GM23338 (cell line): ENCODE results near the gene KLHL41. TPM values are rescaled to one million over a fixed set of nuclear protein-coding genes. Genes with fewer than 3 reads are reported as not detected.

Experiments
- ATAC-seq: fragments of 200-7000 bp; cut with Tn5 transposase; 3 replicates; pipeline ENCODE4 v1.9.1; 2020
- DNase-seq: peaks from one replicate; pipeline ENCODE4 v3.0.0-alpha.2; 2015; ENCODE audit warnings: low spot score
- H2AFZ ChIP-seq: fragments of 200-600 bp; sonication (generic); 2 replicates; pipeline ENCODE4 v1.8.0; 2016; ENCODE audit warnings: antibody characterized with exemption, mild to moderate bottlenecking, moderate library complexity
- H3F3A ChIP-seq: fragments of 200-600 bp; sonication (generic); replicated peaks from 2 replicates; pipeline ENCODE4 v1.8.0; 2017; ENCODE audit warnings: antibody characterized with exemption, mixed run types, low read depth
- H3K27ac ChIP-seq: fragments of 200-600 bp; sonication (generic); 2 replicates; pipeline ENCODE4 v1.6.1; 2016; ENCODE audit warnings: low read depth
- H3K27me3 ChIP-seq: fragments of 200-600 bp; sonication (generic); 2 replicates; pipeline ENCODE4 v1.8.0; 2016; ENCODE audit warnings: mild to moderate bottlenecking, mixed run types, moderate library complexity; ENCODE audit not compliant: insufficient read depth
- H3K36me3 ChIP-seq: fragments of 200-600 bp; sonication (generic); 2 replicates; pipeline ENCODE4 v1.8.0; 2016; ENCODE audit warnings: mild to moderate bottlenecking; ENCODE audit not compliant: insufficient read depth
- H3K4me1 ChIP-seq: fragments of 200-600 bp; sonication (generic); 2 replicates; pipeline ENCODE4 v1.8.0; 2016; ENCODE audit warnings: mild to moderate bottlenecking, moderate library complexity; ENCODE audit not compliant: insufficient read depth
- H3K4me2 ChIP-seq: fragments of 200-600 bp; sonication (generic); 2 replicates; pipeline ENCODE4 v1.7.1; 2017; ENCODE audit warnings: mixed run types
- H3K4me3 ChIP-seq: fragments of 200-600 bp; sonication (generic); 2 replicates; pipeline ENCODE4 v1.6.1; 2016; ENCODE audit warnings: mixed run types
- H3K79me2 ChIP-seq: fragments of 200-600 bp; sonication (generic); replicated peaks from 2 replicates; pipeline ENCODE4 v1.8.0; 2017; ENCODE audit warnings: mild to moderate bottlenecking; ENCODE audit not compliant: insufficient read depth
- H3K9me2 ChIP-seq: fragments of 200-600 bp; sonication (generic); 2 replicates; pipeline ENCODE4 v1.8.0; 2017; ENCODE audit not compliant: insufficient read depth
- H4K20me1 ChIP-seq: fragments of 200-600 bp; sonication (generic); replicated peaks from 2 replicates; pipeline ENCODE4 v1.8.0; 2017; ENCODE audit warnings: mild to moderate bottlenecking; ENCODE audit not compliant: insufficient read depth
- H3K27ac Mint-ChIP-seq: 2 replicates; pipeline ENCODE4 v1.8.0; 2020; ENCODE audit warnings: inconsistent platforms, mild to moderate bottlenecking, moderate library complexity, mixed read lengths
- H3K27me3 Mint-ChIP-seq: 3 replicates; pipeline ENCODE4 v1.8.0; 2022; ENCODE audit warnings: low read depth, mild to moderate bottlenecking, moderate library complexity, mixed read lengths, inconsistent platforms; ENCODE audit not compliant: insufficient read depth, poor library complexity
- H3K36me3 Mint-ChIP-seq: 3 replicates; pipeline ENCODE4 v1.8.0; 2021; ENCODE audit warnings: low read depth, mild to moderate bottlenecking, inconsistent platforms, moderate library complexity, mixed read lengths
- H3K4me1 Mint-ChIP-seq: 3 replicates; pipeline ENCODE4 v1.8.0; 2020; ENCODE audit warnings: mild to moderate bottlenecking, inconsistent platforms, mixed read lengths
- H3K4me3 Mint-ChIP-seq: 3 replicates; pipeline ENCODE4 v1.8.0; 2021; ENCODE audit warnings: moderate library complexity, mild to moderate bottlenecking, inconsistent platforms, mixed read lengths
- H3K9me3 Mint-ChIP-seq: 3 replicates; pipeline ENCODE4 v1.8.0; 2020; ENCODE audit warnings: moderate library complexity, mild to moderate bottlenecking, inconsistent platforms, mixed read lengths
- CREB1 ChIP-seq: fragments of 250-450 bp; sonication (Bioruptor Pico); IDR thresholded peaks from 2 replicates; pipeline ENCODE4 v1.5.0; 2020; ENCODE audit warnings: low read depth, mild to moderate bottlenecking, moderate library complexity
- EZH2 ChIP-seq: fragments of 200-600 bp; sonication (generic); IDR thresholded peaks from one replicate; pipeline ENCODE4 v1.8.0; 2017; ENCODE audit warnings: antibody characterized with exemption, mild to moderate bottlenecking, low read depth; ENCODE audit not compliant: unreplicated experiment
- EZH2phosphoT487 ChIP-seq: fragments of 200-600 bp; sonication (generic); IDR thresholded peaks from one replicate; pipeline ENCODE4 v1.8.1; 2018; ENCODE audit warnings: antibody characterized with exemption; ENCODE audit not compliant: unreplicated experiment
- JUNB ChIP-seq: IDR thresholded peaks from one replicate; pipeline ENCODE4 v1.6.1; 2016; ENCODE audit warnings: antibody characterized with exemption; ENCODE audit not compliant: unreplicated experiment
- NANOG ChIP-seq: IDR thresholded peaks from 2 replicates; pipeline ENCODE4 v1.6.1; 2016; ENCODE audit warnings: antibody characterized with exemption, borderline replicate concordance
- ZNF114 ChIP-seq: fragments of 250-450 bp; sonication (Bioruptor Pico); IDR thresholded peaks from 2 replicates; pipeline ENCODE4 v1.5.0; 2020; ENCODE audit warnings: mild to moderate bottlenecking, moderate library complexity
- ZNF331 ChIP-seq: fragments of 250-450 bp; sonication (Bioruptor Pico); IDR thresholded peaks from 2 replicates; pipeline ENCODE4 v1.5.0; 2020; ENCODE audit warnings: low read depth, mild to moderate bottlenecking, moderate library complexity
- polyA plus RNA-seq: library from polyadenylated mRNA; unstranded; fragments of >200 nt; fragmentation: Nextera tagmentation; extraction: Ambion mirVana; gene quantifications from 2 replicates; pipeline ENCODE4 v1.2.1, GENCODE V29; 2016
- total RNA-seq: library from RNA; depleted of rRNA; stranded (reverse); fragments of >200 nt; shearing (Covaris generic); gene quantifications from 2 replicates; pipeline ENCODE4 v1.2.3, GENCODE V29; 2014
- TF ChIP-seq, protein P1 (sequence below): IDR thresholded peaks from one replicate; pipeline ENCODE4 v1.6.1; 2018; ENCODE audit warnings: antibody characterized with exemption; ENCODE audit not compliant: unreplicated experiment
- TF ChIP-seq, protein P2 (sequence below): IDR thresholded peaks from 2 replicates; pipeline ENCODE4 v1.6.1; 2016; ENCODE audit warnings: antibody characterized with exemption

The KLHL41 gene
- total and polyA plus RNA-seq, 2 experiments from 2014 or later: not detected

DNA sequence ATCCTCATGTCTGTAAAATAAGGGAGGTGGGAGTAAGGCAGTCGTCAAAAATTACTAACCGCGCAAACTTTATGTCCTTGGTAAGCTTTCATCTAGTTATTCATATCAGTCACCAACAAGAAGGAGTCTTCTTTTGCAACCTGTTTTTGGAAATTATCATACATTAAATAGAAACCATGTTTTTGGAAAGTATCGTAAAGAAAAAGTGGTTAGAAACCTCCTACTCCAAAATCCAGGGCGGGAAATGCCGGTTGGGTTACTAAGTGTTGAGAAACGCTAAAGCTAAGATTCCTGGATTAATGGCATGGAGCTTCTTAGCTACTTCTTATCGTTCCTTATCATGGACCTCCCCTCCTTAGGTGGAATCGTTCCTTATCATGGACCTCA, 29.4 kb upstream of the KLHL41 start:
- H3K36me3 ChIP-seq: no peaks in the 10 kb centered on the region
- H3F3A ChIP-seq: no peaks in the 10 kb centered on the region
- H4K20me1 ChIP-seq: no peaks in the 10 kb centered on the region
- Mint-ChIP-seq H3K27me3 (peaks cover 34% of the 10 kb centered on the region), H3K4me3 (peak overlapping the region; percentile 84), H3K9me3 (no peaks in the 10 kb centered on the region), H3K27ac (no peak overlapping the region), H3K4me1 (peaks cover 2% of the 10 kb centered on the region; the same call in 1 of the 3 replicates), H3K36me3 (no peaks in the 10 kb centered on the region)
- H3K4me3 ChIP-seq: peak overlapping the region; percentile 64
- no peaks in the 10 kb centered on the region for H3K4me1 ChIP-seq
- peak overlapping the region; percentile 94 for H2AFZ ChIP-seq
- H3K9me2 ChIP-seq: no peaks in the 10 kb centered on the region
- ATAC-seq: no peak
- no peaks in the 10 kb centered on the region for H3K79me2 ChIP-seq
- no peak for DNase-seq
- TF ChIP-seq, protein P1, sequence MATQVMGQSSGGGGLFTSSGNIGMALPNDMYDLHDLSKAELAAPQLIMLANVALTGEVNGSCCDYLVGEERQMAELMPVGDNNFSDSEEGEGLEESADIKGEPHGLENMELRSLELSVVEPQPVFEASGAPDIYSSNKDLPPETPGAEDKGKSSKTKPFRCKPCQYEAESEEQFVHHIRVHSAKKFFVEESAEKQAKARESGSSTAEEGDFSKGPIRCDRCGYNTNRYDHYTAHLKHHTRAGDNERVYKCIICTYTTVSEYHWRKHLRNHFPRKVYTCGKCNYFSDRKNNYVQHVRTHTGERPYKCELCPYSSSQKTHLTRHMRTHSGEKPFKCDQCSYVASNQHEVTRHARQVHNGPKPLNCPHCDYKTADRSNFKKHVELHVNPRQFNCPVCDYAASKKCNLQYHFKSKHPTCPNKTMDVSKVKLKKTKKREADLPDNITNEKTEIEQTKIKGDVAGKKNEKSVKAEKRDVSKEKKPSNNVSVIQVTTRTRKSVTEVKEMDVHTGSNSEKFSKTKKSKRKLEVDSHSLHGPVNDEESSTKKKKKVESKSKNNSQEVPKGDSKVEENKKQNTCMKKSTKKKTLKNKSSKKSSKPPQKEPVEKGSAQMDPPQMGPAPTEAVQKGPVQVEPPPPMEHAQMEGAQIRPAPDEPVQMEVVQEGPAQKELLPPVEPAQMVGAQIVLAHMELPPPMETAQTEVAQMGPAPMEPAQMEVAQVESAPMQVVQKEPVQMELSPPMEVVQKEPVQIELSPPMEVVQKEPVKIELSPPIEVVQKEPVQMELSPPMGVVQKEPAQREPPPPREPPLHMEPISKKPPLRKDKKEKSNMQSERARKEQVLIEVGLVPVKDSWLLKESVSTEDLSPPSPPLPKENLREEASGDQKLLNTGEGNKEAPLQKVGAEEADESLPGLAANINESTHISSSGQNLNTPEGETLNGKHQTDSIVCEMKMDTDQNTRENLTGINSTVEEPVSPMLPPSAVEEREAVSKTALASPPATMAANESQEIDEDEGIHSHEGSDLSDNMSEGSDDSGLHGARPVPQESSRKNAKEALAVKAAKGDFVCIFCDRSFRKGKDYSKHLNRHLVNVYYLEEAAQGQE: no peak
- TF ChIP-seq, protein P2, sequence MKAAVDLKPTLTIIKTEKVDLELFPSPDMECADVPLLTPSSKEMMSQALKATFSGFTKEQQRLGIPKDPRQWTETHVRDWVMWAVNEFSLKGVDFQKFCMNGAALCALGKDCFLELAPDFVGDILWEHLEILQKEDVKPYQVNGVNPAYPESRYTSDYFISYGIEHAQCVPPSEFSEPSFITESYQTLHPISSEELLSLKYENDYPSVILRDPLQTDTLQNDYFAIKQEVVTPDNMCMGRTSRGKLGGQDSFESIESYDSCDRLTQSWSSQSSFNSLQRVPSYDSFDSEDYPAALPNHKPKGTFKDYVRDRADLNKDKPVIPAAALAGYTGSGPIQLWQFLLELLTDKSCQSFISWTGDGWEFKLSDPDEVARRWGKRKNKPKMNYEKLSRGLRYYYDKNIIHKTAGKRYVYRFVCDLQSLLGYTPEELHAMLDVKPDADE: no peak
- no peak for TF ChIP-seq NANOG
- no peak for TF ChIP-seq ZNF331 (CRISPR knock-in tag)
- TF ChIP-seq ZNF114 (CRISPR knock-in tag): no peak
- TF ChIP-seq JUNB: no peak
- no peak for TF ChIP-seq EZH2
- no peak for TF ChIP-seq EZH2phosphoT487
- no peak overlapping the region for H3K27ac ChIP-seq
- H3K4me2 ChIP-seq: peak overlapping the region; percentile 83
- peaks cover 58% of the 10 kb centered on the region for H3K27me3 ChIP-seq

DNA sequence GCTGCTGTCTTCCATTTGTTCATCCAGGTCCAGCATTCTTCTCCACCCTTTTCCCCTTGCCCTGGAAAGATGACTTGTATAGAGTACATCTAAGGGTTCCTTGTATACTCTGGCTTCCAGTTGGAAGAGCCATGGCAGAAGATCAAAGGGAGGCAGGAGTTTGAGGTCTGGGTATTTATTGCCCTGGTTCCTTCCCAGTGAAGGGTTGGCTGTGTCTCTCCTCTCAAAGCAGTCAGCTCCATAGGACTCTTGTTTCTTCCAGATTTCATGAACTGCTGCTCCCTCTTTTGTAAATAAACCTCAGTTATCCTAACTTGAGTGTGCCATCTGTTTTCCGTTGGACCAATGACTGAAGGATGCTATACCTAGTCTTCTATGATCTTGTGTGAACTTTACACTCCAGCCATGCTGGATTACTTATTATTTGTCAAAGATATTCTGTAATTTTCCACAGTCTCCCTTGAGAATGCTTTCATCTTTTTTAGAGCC, 23.8 kb upstream of the KLHL41 start:
- H3K9me2 ChIP-seq: no peaks in the 10 kb centered on the region
- H3K4me1 ChIP-seq: no peaks in the 10 kb centered on the region
- H3K27me3 ChIP-seq: peaks cover 27% of the 10 kb centered on the region
- H3K36me3 ChIP-seq: no peaks in the 10 kb centered on the region
- no peak overlapping the region for H3K4me3 ChIP-seq
- H3F3A ChIP-seq: no peaks in the 10 kb centered on the region
- H3K36me3 Mint-ChIP-seq: peaks cover 1% of the 10 kb centered on the region; the same call in 2 of the 3 replicates
- no peak for DNase-seq
- no peak overlapping the region for H2AFZ ChIP-seq
- no peak overlapping the region for H3K27ac ChIP-seq
- no peaks in the 10 kb centered on the region for H3K4me1 Mint-ChIP-seq
- H3K27me3 Mint-ChIP-seq: peaks cover 13% of the 10 kb centered on the region
- no peaks in the 10 kb centered on the region for H3K79me2 ChIP-seq
- no peak for ATAC-seq
- no peaks in the 10 kb centered on the region for H4K20me1 ChIP-seq
- H3K4me2 ChIP-seq: no peak overlapping the region
- TF ChIP-seq CREB1: no peak
- TF ChIP-seq, protein P2: no peak
- TF ChIP-seq, protein P1: no peak
- peaks cover 2% of the 10 kb centered on the region; the same call in 1 of the 3 replicates for H3K9me3 Mint-ChIP-seq
- no peak overlapping the region for H3K4me3 Mint-ChIP-seq
- no peak overlapping the region for H3K27ac Mint-ChIP-seq
